NB4 (cell line): Measurements from ENCODE around the gene KDM4B.

Experiments
- CTCF ChIP-seq: IDR thresholded peaks from one replicate; pipeline ENCODE4 v1.5.1; 2012; ENCODE audit warnings: low read depth, low read length
- MAX ChIP-seq: IDR thresholded peaks from 2 replicates; pipeline ENCODE4 v1.6.1; 2011; ENCODE audit warnings: low read depth, low read length
- POLR2A ChIP-seq: IDR thresholded peaks from 2 replicates; pipeline ENCODE4 v1.6.1; 2011; ENCODE audit warnings: mild to moderate bottlenecking; ENCODE audit not compliant: insufficient read length; ENCODE audit errors: extremely low read depth

- TF ChIP-seq CTCF (no peak), POLR2A (no peak), MAX (no peak)
Observed at GRCh38 chr19:4971424-4971793, 2.5 kb downstream of the KDM4B start.
